ENCODE measurements around the gene CFAP119. TPM values are rescaled to one million over a fixed set of nuclear protein-coding genes. Genes with fewer than 3 reads are reported as not detected.

The CFAP119 gene
- polyA plus RNA-seq, 1 donor from 2014 or later = 17.0 TPM

- Histone ChIP-seq H3K9ac (ENCODE audit: low read length) (no peak overlapping the region), H3F3A (ENCODE audit: insufficient read depth, low read length, poor library complexity, severe bottlenecking) (no peaks in the 10 kb centered on the region), H3K27me3 (ENCODE audit: insufficient read depth, low read depth, low read length) (no peaks in the 10 kb centered on the region), H3K9me3 (ENCODE audit: low read length) (no peaks in the 10 kb centered on the region), H3K4me3 (ENCODE audit: low read length) (no peak overlapping the region), H3K9me2 (ENCODE audit: insufficient read depth, low read length) (no peaks in the 10 kb centered on the region), H3K36me3 (ENCODE audit: insufficient read depth, low read length) (no peaks in the 10 kb centered on the region), H3K79me2 (replicated peaks; ENCODE audit: insufficient read depth, low read length) (peaks cover 25% of the 10 kb centered on the region), H2AFZ (ENCODE audit: low read depth, low read length) (no peak overlapping the region), H4K20me1 (ENCODE audit: insufficient read depth) (no peaks in the 10 kb centered on the region), H3K27ac (ENCODE audit: low read length) (no peak overlapping the region), H3K4me2 (ENCODE audit: low read length) (no peak overlapping the region)
- TF ChIP-seq RAD21 (conservative IDR thresholded peaks at IDR 0.05) (no peak), EP300 (conservative IDR thresholded peaks at IDR 0.05; ENCODE audit: poor library complexity, severe bottlenecking) (no peak)
Measured at GRCh38 chr16:30758988-30759491, 2.8 kb downstream of the CFAP119 start.

GRCh38 chr16:30757316-30757715 lies 4.5 kb downstream of the CFAP119 start:
- H2AFZ ChIP-seq (ENCODE audit: low read depth, low read length) = no peak overlapping the region
- no peaks in the 10 kb centered on the region for H3K9me3 ChIP-seq (ENCODE audit: low read length)
- no peak overlapping the region for H3K27ac ChIP-seq (ENCODE audit: low read length)
- no peak overlapping the region for H3K9ac ChIP-seq (ENCODE audit: low read length)
- TF ChIP-seq CTCF (IDR thresholded peaks at IDR 0.05; ENCODE audit: poor library complexity, severe bottlenecking) (no peak), SMC3 (conservative IDR thresholded peaks at IDR 0.05; ENCODE audit: poor library complexity) (no peak), REST (IDR thresholded peaks at IDR 0.05; ENCODE audit: borderline replicate concordance) (no peak), TAF1 (IDR thresholded peaks at IDR 0.05; ENCODE audit: low read depth) (no peak), RAD21 (conservative IDR thresholded peaks at IDR 0.05) (no peak), POLR2AphosphoS5 (IDR thresholded peaks at IDR 0.05) (no peak), EP300 (conservative IDR thresholded peaks at IDR 0.05; ENCODE audit: poor library complexity, severe bottlenecking) (no peak), MXI1 (conservative IDR thresholded peaks at IDR 0.05; ENCODE audit: poor library complexity, severe bottlenecking) (no peak), EZH2 (IDR thresholded peaks at IDR 0.05; ENCODE audit: borderline replicate concordance, insufficient read depth, low read length, poor library complexity, severe bottlenecking) (no peak)
- H3K36me3 ChIP-seq (ENCODE audit: insufficient read depth, low read length) = no peaks in the 10 kb centered on the region
- no peak overlapping the region for H3K4me2 ChIP-seq (ENCODE audit: low read length)
- H3F3A ChIP-seq (ENCODE audit: insufficient read depth, low read length, poor library complexity, severe bottlenecking) = no peaks in the 10 kb centered on the region
- no peaks in the 10 kb centered on the region for H3K27me3 ChIP-seq (ENCODE audit: insufficient read depth, low read depth, low read length)
- H3K79me2 ChIP-seq (replicated peaks; ENCODE audit: insufficient read depth, low read length) = peaks cover 8% of the 10 kb centered on the region
- H4K20me1 ChIP-seq (ENCODE audit: insufficient read depth) = no peaks in the 10 kb centered on the region
- no peaks in the 10 kb centered on the region for H3K9me2 ChIP-seq (ENCODE audit: insufficient read depth, low read length)
- no peak overlapping the region for H3K4me3 ChIP-seq (ENCODE audit: low read length)

GRCh38 chr16:30756781-30757100 lies 5.1 kb downstream of the CFAP119 start:
- no peaks in the 10 kb centered on the region for H3K36me3 ChIP-seq (ENCODE audit: insufficient read depth, low read length)

More at GRCh38 chr16:30756781-30757100, 5.1 kb downstream of the CFAP119 start:
- Histone ChIP-seq H3K9me2 (ENCODE audit: insufficient read depth, low read length) (no peaks in the 10 kb centered on the region), H3K4me2 (ENCODE audit: low read length) (no peak overlapping the region), H3K27ac (ENCODE audit: low read length) (no peak overlapping the region), H3K9me3 (ENCODE audit: low read length) (no peaks in the 10 kb centered on the region), H3K9ac (ENCODE audit: low read length) (no peak overlapping the region), H3K4me3 (ENCODE audit: low read length) (no peak overlapping the region), H3K27me3 (ENCODE audit: insufficient read depth, low read depth, low read length) (no peaks in the 10 kb centered on the region), H3F3A (ENCODE audit: insufficient read depth, low read length, poor library complexity, severe bottlenecking) (no peaks in the 10 kb centered on the region), H4K20me1 (ENCODE audit: insufficient read depth) (no peaks in the 10 kb centered on the region), H3K79me2 (replicated peaks; ENCODE audit: insufficient read depth, low read length) (peaks cover 6% of the 10 kb centered on the region), H2AFZ (ENCODE audit: low read depth, low read length) (no peak overlapping the region)
- TF ChIP-seq CTCF (IDR thresholded peaks at IDR 0.05; ENCODE audit: poor library complexity, severe bottlenecking) = no peak

All from neural cell (in vitro differentiated cells).